ENCODE data around the gene DCLK2.

Gene DCLK2

GRCh38 chr4:150207871-150208270 lies 129.6 kb downstream of the DCLK2 start:
- no peak overlapping the region for H2BK5ac ChIP-seq (ENCODE audit: low read depth, low read length, poor library complexity, severe bottlenecking)
- peak overlapping the region in 1 of 2 experiments; percentile 65 for H3K23ac ChIP-seq (ENCODE audit: low read length in 2 of 2)
- H3K14ac ChIP-seq (ENCODE audit: low read length in 2 of 2): no peak overlapping the region
- no peak overlapping the region for H3K27ac ChIP-seq (ENCODE audit: low read length, poor library complexity, severe bottlenecking)
- 98% methylated on average over 2 of the region's 2 CpGs for WGBS
- peak overlapping the region; percentile 69 for H4K8ac ChIP-seq (ENCODE audit: low read length)
- peaks cover 1% of the 10 kb centered on the region for H3K4me1 ChIP-seq (ENCODE audit: control insufficient read depth, insufficient read depth, low read depth, low read length)
- no peak overlapping the region for H3K4ac ChIP-seq (ENCODE audit: low read depth in 1 of 2, low read length in 2 of 2)
- no peak overlapping the region for H2BK120ac ChIP-seq (ENCODE audit: low read depth, low read length)
- H2BK12ac ChIP-seq (ENCODE audit: low read length in 2 of 2): no peak overlapping the region
- H3K9ac ChIP-seq (ENCODE audit: low read length): no peak overlapping the region
- H3K27me3 ChIP-seq (ENCODE audit: control insufficient read depth in 1 of 2, insufficient read depth in 1 of 2, low read length in 2 of 2): no peaks in the 10 kb centered on the region
- H2AFZ ChIP-seq (ENCODE audit: low read depth, low read length): no peak overlapping the region
- peak; percentile 61 for DNase-seq
- H4K91ac ChIP-seq (ENCODE audit: low read length): no peak overlapping the region
- no peaks in the 10 kb centered on the region for H3K36me3 ChIP-seq (ENCODE audit: control insufficient read depth in 1 of 2, insufficient read depth in 2 of 2, low read depth in 1 of 2, low read length in 2 of 2)
- no peak overlapping the region for H3K4me2 ChIP-seq (ENCODE audit: low read length, poor library complexity, severe bottlenecking)
- H3K79me1 ChIP-seq (replicated peaks; ENCODE audit: low read length, poor library complexity, severe bottlenecking): peaks cover 2% of the 10 kb centered on the region
- no peak overlapping the region for H3K18ac ChIP-seq (ENCODE audit: low read depth in 1 of 2, low read length in 2 of 2)
- no peak overlapping the region for H2BK15ac ChIP-seq (ENCODE audit: low read depth, poor library complexity, severe bottlenecking)
- H2AK5ac ChIP-seq (ENCODE audit: low read length, severe bottlenecking): no peak overlapping the region
- no peak overlapping the region for H3K4me3 ChIP-seq (ENCODE audit: insufficient read depth in 1 of 2, low read depth in 1 of 2, low read length in 2 of 2)
- H3K9me3 ChIP-seq (ENCODE audit: control insufficient read depth, low read length): no peaks in the 10 kb centered on the region

DNA sequence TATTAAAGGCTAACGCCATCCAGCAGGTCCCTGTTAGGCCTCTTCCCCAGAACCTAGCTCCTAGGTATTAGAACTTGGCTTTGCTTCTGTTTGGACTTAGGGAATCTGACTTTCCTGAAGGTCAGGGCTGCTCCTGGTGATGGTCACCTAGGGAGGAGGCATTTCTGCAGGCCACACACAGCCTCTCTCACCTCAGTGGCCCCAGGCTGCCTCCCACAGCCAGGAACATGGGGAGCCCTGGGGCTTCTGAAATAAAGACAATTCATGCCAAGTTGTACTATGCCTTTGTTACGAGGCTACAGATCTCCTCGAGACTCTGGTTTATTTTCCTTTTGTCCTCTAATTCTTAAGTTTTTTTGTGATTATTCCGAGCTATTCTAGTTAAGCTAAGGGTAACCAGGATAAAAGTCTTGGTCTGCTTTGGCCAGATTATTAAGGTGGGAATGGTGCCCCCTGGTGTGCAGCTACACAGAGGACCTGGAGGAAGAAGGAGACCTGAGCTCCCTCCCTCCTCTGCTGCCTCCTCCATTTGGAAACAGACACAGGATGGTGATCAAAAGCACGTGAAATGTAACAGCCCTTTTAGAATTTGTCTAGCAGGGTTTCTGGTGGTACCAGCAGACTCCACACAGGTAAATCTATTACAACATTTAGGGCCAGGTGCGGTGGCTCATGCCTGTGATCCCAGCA lies 131.0 kb downstream of the DCLK2 start:
- Histone ChIP-seq H2BK15ac (ENCODE audit: low read depth, poor library complexity, severe bottlenecking) (no peak overlapping the region), H3K4me3 (ENCODE audit: insufficient read depth in 1 of 2, low read depth in 1 of 2, low read length in 2 of 2) (no peak overlapping the region), H2BK5ac (ENCODE audit: low read depth, low read length, poor library complexity, severe bottlenecking) (no peak overlapping the region), H3K36me3 (ENCODE audit: control insufficient read depth in 1 of 2, insufficient read depth in 2 of 2, low read depth in 1 of 2, low read length in 2 of 2) (no peaks in the 10 kb centered on the region), H3K14ac (ENCODE audit: low read length in 2 of 2) (no peak overlapping the region), H3K9ac (ENCODE audit: low read length) (no peak overlapping the region), H2BK12ac (ENCODE audit: low read length in 2 of 2) (no peak overlapping the region), H3K18ac (ENCODE audit: low read depth in 1 of 2, low read length in 2 of 2) (no peak overlapping the region), H2AFZ (ENCODE audit: low read depth, low read length) (no peak overlapping the region), H3K27ac (ENCODE audit: low read length, poor library complexity, severe bottlenecking) (no peak overlapping the region), H3K27me3 (ENCODE audit: control insufficient read depth in 1 of 2, insufficient read depth in 1 of 2, low read length in 2 of 2) (no peaks in the 10 kb centered on the region), H3K9me3 (ENCODE audit: control insufficient read depth, low read length) (no peaks in the 10 kb centered on the region), H3K23ac (ENCODE audit: low read length in 2 of 2) (no peak overlapping the region), H2AK5ac (ENCODE audit: low read length, severe bottlenecking) (no peak overlapping the region), H3K79me1 (replicated peaks; ENCODE audit: low read length, poor library complexity, severe bottlenecking) (peaks cover 2% of the 10 kb centered on the region), H4K91ac (ENCODE audit: low read length) (no peak overlapping the region), H2BK120ac (ENCODE audit: low read depth, low read length) (no peak overlapping the region), H3K4me1 (ENCODE audit: control insufficient read depth, insufficient read depth, low read depth, low read length) (peaks cover 2% of the 10 kb centered on the region), H3K4me2 (ENCODE audit: low read length, poor library complexity, severe bottlenecking) (no peak overlapping the region), H3K4ac (ENCODE audit: low read depth in 1 of 2, low read length in 2 of 2) (no peak overlapping the region), H4K8ac (ENCODE audit: low read length) (no peak overlapping the region)
- WGBS: 96% methylated on average over 6 of the region's 6 CpGs
- peak; percentile 69 for DNase-seq

DNA sequence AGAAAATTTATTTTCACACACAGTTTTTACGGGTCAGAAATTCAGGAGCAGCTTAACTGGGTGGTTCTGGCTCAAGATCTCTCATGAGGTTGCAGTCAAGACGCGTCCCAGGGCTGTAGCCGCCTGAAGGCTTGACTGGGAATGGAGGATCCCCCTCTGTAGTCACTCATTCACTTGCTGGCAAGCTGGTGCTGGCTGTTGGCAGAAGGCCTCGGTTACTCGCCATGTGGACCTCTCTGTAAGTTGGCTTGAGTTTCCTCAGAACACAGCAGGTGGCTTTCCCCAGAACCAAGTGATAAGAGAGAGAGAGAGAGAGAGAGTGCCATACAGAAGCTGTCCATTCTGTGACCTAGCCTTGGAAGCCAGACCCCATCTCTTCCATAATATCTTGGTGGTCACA lies 132.8 kb downstream of the DCLK2 start:
- Histone ChIP-seq H4K8ac (ENCODE audit: low read length) (no peak overlapping the region), H2BK12ac (ENCODE audit: low read length in 2 of 2) (no peak overlapping the region), H2AFZ (ENCODE audit: low read depth, low read length) (no peak overlapping the region), H2BK120ac (ENCODE audit: low read depth, low read length) (no peak overlapping the region), H3K4ac (ENCODE audit: low read depth in 1 of 2, low read length in 2 of 2) (no peak overlapping the region), H2AK5ac (ENCODE audit: low read length, severe bottlenecking) (no peak overlapping the region), H3K4me1 (ENCODE audit: control insufficient read depth, insufficient read depth, low read depth, low read length) (peaks cover 2% of the 10 kb centered on the region), H3K23ac (ENCODE audit: low read length in 2 of 2) (no peak overlapping the region), H3K27ac (ENCODE audit: low read length, poor library complexity, severe bottlenecking) (no peak overlapping the region), H3K9me3 (ENCODE audit: control insufficient read depth, low read length) (no peaks in the 10 kb centered on the region), H3K9ac (ENCODE audit: low read length) (no peak overlapping the region), H3K36me3 (ENCODE audit: control insufficient read depth in 1 of 2, insufficient read depth in 2 of 2, low read depth in 1 of 2, low read length in 2 of 2) (no peaks in the 10 kb centered on the region), H3K18ac (ENCODE audit: low read depth in 1 of 2, low read length in 2 of 2) (peak overlapping the region in 1 of 2 experiments; percentile 28), H3K27me3 (ENCODE audit: control insufficient read depth in 1 of 2, insufficient read depth in 1 of 2, low read length in 2 of 2) (no peaks in the 10 kb centered on the region), H4K91ac (ENCODE audit: low read length) (no peak overlapping the region), H3K14ac (ENCODE audit: low read length in 2 of 2) (no peak overlapping the region), H3K4me3 (ENCODE audit: insufficient read depth in 1 of 2, low read depth in 1 of 2, low read length in 2 of 2) (no peak overlapping the region), H2BK15ac (ENCODE audit: low read depth, poor library complexity, severe bottlenecking) (no peak overlapping the region), H2BK5ac (ENCODE audit: low read depth, low read length, poor library complexity, severe bottlenecking) (no peak overlapping the region), H3K79me1 (replicated peaks; ENCODE audit: low read length, poor library complexity, severe bottlenecking) (no peaks in the 10 kb centered on the region), H3K4me2 (ENCODE audit: low read length, poor library complexity, severe bottlenecking) (no peak overlapping the region)
- DNase-seq: no peak
- 95% methylated on average over 6 of the region's 6 CpGs for WGBS

DNA sequence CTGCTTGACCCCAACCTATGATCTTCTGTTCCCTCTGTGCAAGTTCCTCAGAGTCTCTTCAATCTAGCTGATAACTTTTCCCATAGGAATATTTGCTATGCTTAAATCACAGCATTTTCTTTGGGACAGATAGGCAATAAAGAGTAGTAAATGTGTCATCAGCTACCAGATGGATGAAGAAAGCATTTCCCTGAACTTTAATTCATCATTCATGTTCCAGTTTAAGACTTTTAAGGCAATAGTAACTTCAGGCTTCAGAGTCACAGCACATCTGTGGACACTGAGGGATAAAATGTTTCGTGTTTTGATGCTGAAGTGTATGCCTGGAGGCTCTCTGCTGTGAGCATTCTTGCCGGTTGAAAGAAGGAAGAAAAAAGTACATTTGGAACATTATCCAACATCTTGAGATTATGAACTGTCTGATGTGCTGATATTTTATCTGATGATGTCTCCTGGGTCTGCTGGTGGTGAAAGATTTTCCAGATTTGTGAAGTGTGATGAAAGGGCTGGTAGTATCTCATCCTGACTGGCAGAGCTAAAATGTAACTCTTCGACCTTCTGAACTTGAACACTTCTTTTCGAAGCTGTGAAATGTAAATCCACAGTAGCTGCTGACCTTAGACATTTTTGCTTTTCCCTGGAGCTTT lies 133.7 kb downstream of the DCLK2 start:
- Histone ChIP-seq H3K79me1 (replicated peaks; ENCODE audit: low read length, poor library complexity, severe bottlenecking) (no peaks in the 10 kb centered on the region), H2BK120ac (ENCODE audit: low read depth, low read length) (no peak overlapping the region), H3K23ac (ENCODE audit: low read length in 2 of 2) (no peak overlapping the region), H2AFZ (ENCODE audit: low read depth, low read length) (no peak overlapping the region), H2BK15ac (ENCODE audit: low read depth, poor library complexity, severe bottlenecking) (no peak overlapping the region), H3K4me3 (ENCODE audit: insufficient read depth in 1 of 2, low read depth in 1 of 2, low read length in 2 of 2) (no peak overlapping the region), H4K91ac (ENCODE audit: low read length) (no peak overlapping the region), H3K4me1 (ENCODE audit: control insufficient read depth, insufficient read depth, low read depth, low read length) (peaks cover 2% of the 10 kb centered on the region), H3K27me3 (ENCODE audit: control insufficient read depth in 1 of 2, insufficient read depth in 1 of 2, low read length in 2 of 2) (no peaks in the 10 kb centered on the region), H3K9ac (ENCODE audit: low read length) (no peak overlapping the region), H2BK12ac (ENCODE audit: low read length in 2 of 2) (no peak overlapping the region), H3K14ac (ENCODE audit: low read length in 2 of 2) (no peak overlapping the region), H3K36me3 (ENCODE audit: control insufficient read depth in 1 of 2, insufficient read depth in 2 of 2, low read depth in 1 of 2, low read length in 2 of 2) (no peaks in the 10 kb centered on the region), H3K27ac (ENCODE audit: low read length, poor library complexity, severe bottlenecking) (no peak overlapping the region), H4K8ac (ENCODE audit: low read length) (no peak overlapping the region), H3K9me3 (ENCODE audit: control insufficient read depth, low read length) (no peaks in the 10 kb centered on the region), H2AK5ac (ENCODE audit: low read length, severe bottlenecking) (no peak overlapping the region), H3K4ac (ENCODE audit: low read depth in 1 of 2, low read length in 2 of 2) (no peak overlapping the region), H3K18ac (ENCODE audit: low read depth in 1 of 2, low read length in 2 of 2) (no peak overlapping the region), H2BK5ac (ENCODE audit: low read depth, low read length, poor library complexity, severe bottlenecking) (no peak overlapping the region), H3K4me2 (ENCODE audit: low read length, poor library complexity, severe bottlenecking) (no peak overlapping the region)
- peak; percentile 42 for DNase-seq
- 28% methylated on average over 4 of the region's 4 CpGs for whole genome bisulfite sequencing
